HG03159 (cell line): Measurements from ENCODE around the gene RNF141.

Experiments
- ATAC-seq: cut with Tn5 transposase; IDR thresholded peaks from one replicate; pipeline ENCODE4 v1.9.1; 2021; ENCODE audit warnings: mild to moderate bottlenecking, moderate library complexity; ENCODE audit not compliant: unreplicated experiment

RNF141 gene

DNA sequence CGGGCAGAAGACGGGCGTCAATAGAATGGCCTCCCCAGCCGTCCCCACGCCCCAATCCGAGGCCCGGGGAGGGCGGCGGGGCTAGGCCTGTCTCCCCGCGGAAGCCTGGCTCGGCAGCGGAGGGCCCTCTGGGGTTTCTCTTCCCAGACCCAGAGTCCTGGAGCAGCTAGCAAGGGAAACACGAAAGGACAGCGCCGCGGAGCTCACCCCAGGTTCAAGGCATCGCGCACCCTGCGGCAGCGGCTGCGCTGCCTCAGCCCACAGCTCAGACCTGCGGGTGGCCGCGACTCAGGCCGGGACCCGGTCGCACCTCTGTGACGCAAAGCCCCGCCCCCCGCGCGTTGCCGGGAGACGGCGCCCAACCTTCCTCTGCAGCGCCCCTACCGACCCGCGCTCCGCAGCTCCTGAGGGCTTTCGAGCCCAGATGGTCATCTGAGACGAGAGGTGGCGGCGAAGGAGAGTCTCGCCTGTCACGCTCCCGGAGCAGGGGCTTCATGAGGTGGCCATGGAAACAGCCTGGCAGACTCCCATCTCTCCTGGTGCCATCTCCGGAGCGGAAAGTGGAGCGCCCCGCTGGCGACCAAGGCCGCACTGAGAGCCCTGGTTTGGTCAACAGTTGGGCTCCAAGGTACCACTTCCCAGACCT is at the start of gene RNF141:
RNF141 (minus strand) TSS at position 273 of the 646 bp plus-strand sequence. CDS start 7,029 bp downstream, outside the sequence.
- ATAC-seq: peak; percentile 97

DNA sequence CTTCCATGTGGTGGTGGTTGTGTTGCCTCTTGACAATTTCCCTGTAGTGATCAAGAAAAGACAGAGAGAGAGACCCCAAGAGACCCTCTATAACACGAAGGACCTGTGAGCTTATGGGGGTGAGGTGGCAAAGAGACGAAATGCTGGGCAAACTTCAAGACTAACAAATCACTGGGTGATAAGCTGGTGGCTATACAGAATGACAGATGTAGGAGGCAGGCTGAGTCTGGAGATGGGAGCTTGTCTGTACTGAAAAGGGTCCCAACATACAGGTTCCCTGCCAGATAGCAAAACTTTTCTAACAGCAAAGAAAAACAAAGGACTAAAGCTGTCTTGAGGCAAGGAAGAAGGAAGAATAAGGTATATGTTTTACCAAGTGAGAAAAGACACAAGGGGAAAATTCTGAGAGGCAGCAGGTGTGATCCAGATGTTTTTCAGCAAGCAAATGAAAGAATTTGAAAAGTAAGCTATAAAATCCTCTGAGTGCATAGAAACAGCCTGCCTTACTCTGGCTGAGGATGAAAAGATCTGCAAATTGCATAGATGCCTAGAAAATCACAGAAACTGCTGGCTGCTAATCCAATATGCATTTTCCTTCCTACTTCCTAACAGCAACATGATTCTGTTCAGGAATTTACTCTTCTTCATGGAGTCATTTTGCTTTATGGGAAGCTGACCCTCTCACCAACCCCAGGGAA is 49.4 kb upstream of the RNF141 start:
- no peak for ATAC-seq

GRCh38 chr11:10588904-10589303 is 47.9 kb upstream of the RNF141 start:
- ATAC-seq: no peak

- ATAC-seq: no peak
Measured at GRCh38 chr11:10587995-10588394, 47.0 kb upstream of the RNF141 start.

DNA sequence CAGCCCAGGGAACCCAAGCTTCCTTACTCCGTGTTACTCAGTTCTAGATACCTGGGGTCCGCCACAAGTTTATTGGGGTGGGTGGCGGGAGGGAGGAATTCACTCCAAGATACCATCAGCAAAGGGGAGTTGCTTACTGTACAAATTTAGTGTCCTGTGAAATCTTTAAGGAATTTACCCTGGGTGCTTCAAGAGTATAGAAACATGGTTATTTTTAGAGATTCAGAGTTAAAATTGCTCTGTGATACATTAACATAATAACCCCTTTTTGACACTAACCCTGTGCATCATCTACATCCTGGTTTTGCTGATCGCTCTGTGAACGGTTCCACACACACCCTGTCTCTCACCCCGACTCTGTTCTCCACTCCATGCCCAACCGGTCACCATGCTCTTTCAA is 46.4 kb upstream of the RNF141 start:
- no peak for ATAC-seq

DNA sequence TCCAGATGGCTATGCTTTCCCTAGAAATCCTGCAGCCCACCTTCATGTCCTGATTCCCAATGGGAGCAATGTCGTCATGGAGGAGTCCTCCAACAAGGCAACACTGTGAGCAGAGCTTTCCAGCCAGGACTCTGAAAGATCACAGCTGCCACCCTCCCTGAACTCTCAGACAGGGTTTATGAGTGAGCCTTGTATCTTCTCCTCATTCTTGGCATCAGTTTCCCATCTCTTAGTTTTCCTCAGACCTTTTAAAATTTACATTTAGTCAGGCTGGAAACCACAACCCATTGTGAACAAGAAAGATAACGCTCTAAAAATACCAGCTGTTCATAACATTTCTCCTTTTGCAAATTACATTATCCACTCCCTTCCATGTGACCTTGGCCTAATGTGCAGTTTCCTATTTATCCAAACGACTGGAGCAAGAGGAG is 43.1 kb upstream of the RNF141 start:
- ATAC-seq: no peak

GRCh38 chr11:10581481-10582019 is 40.6 kb upstream of the RNF141 start:
- no peak for ATAC-seq

GRCh38 chr11:10580623-10581022 is 39.6 kb upstream of the RNF141 start:
- no peak for ATAC-seq

DNA sequence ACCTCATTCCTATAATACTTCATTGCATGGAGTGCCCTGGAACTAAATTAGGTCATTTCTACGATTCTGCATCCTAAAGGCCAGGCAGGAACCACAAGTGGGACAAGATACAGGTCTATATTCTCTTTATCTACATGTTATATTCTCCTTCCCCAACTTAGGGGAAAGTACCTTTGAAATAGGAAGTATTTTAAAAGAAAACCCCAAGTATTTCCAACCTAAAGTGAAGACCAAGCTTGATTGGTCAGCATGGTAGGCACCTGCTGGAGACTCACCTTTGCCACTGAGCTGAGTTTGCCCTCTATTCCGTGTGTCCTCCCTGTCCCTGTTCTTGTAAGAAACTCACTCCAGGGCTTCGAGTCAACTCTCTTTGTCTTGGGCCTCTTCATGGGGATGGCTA is 38.7 kb upstream of the RNF141 start:
- ATAC-seq: no peak

DNA sequence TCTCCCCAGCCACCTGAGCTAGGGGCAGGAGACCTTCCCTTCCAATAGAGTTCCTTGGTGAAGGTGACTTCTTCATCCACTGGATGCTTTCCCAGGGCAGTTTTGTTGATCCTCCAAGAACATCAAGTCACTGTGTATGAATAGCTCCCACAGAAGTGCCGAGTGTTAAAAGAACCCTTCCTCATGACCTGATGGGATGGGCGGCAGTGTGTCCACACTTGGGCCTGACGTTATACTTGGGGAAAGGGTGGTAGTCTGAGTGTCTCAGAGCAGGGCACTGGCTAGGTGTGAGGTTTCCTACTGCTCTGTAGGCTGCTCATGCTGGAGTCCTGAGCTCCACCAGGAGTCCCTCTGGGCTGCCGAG is 35.0 kb upstream of the RNF141 start:
- no peak for ATAC-seq

- no peak for ATAC-seq
Measured at GRCh38 chr11:10575346-10576034, 34.5 kb upstream of the RNF141 start.

- no peak for ATAC-seq
Measured at GRCh38 chr11:10573556-10573955, 32.6 kb upstream of the RNF141 start.

DNA sequence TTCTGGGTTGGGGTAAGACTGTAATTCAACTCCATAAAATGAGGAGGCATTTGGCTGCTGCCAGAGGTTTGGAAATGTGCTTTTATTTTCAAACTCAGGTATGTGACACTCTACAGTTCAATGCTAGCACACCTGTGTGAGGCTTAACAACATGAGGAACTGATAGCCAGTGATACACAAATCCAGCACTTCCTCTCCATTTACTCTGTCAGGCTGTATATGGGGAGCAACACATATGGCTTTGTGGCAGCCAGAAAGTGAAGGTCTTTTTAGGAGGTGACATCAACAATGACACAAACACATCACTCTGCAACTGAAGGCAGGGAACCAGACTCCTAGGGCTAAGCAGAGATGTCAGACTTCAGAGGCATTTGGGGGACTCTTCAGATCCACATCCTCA is 32.0 kb upstream of the RNF141 start:
- ATAC-seq: no peak

DNA sequence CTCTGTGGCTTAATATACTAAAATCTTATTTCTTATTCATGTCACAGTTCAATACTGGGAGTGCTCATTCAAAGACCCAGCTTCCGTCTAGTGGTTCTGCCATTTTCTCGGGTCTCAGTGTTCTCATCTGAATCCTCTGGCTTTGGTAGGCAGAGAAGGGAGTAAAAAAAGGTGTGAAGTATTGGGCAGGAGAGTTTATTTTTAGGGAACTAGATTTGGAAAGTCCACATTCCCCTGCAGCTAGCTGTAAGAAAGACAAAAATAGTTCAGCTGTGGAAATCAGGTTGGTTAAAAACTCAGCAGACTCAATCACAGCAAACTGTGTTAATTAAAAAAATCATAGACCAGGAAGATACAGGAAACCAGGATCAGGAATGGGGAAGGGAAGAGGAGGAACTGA is 31.5 kb upstream of the RNF141 start:
- ATAC-seq: no peak

GRCh38 chr11:10568486-10568941 is 27.5 kb upstream of the RNF141 start, which contains the start of gene LYVE1:
LYVE1 (minus strand) TSS chr11:10568665; CDS start chr11:10568532, 133 bp downstream.
- no peak for ATAC-seq

- no peak for ATAC-seq
Measured at GRCh38 chr11:10567446-10567845, 26.5 kb upstream of the RNF141 start.

GRCh38 chr11:10566257-10566957 is 25.4 kb upstream of the RNF141 start:
- no peak for ATAC-seq

DNA sequence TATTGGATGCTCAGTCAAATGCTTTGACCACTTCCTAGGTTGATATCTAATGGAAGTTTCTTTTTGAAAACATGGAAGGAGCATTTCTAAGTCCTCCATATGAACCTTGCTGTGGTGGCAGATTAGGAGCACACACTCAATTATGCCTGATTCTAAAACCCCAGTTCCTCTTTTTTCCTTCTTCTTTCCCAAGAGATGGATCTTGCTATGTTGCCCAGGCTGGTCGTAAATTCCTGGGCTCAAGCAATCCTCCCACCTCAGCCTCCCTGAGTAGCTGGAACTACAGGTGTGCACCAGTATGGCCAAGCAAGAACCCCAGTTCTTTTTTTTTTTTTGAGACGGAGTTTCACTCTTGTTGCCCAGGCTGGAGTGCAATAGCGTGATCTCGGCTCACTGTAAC is 24.5 kb upstream of the RNF141 start:
- ATAC-seq: no peak

- ATAC-seq: no peak
Measured at GRCh38 chr11:10564696-10565318, 23.8 kb upstream of the RNF141 start.

GRCh38 chr11:10564030-10564429 is 23.0 kb upstream of the RNF141 start:
- ATAC-seq: no peak

DNA sequence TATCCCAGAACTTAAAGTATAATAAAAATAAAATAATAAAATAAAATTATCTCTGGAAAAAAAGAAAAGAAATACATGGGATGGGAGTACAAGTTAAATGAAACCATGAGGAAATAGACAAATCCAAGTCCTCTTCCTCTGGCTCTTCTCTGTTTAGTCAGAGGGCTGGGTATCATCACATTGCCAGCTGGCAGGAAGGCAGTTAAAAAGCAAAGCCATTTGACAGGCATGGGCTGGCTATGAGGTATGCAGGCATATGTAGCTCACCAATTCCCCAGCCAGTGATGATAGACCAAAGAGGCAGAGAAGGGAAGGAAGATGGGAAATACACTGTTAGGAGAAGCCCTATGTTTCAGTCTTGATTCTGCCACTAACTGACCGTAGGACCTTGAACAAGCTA is 21.0 kb upstream of the RNF141 start:
- ATAC-seq: no peak
